Testis (tissue), 2 donors: ENCODE data around the gene NCAM1.

Experiments used
- POLR2A ChIP-seq: fragments of 450-650 bp; IDR thresholded peaks from one replicate; pipeline ENCODE4 v1.6.1; 2017; ENCODE audit warnings: antibody characterized with exemption, mild to moderate bottlenecking, moderate library complexity
- TF ChIP-seq, protein P1 (sequence below), 3 experiments: fragments of 450-650 bp in 2 of 3; fragments of 200-600 bp in 1 of 3; sonication (generic) in 1 of 3; IDR thresholded peaks; one replicate each; pipeline ENCODE4 v1.5.1; 2016 to 2019; ENCODE audit warnings: antibody characterized with exemption in 3 of 3, mild to moderate bottlenecking in 2 of 3, moderate library complexity in 1 of 3

DNA sequence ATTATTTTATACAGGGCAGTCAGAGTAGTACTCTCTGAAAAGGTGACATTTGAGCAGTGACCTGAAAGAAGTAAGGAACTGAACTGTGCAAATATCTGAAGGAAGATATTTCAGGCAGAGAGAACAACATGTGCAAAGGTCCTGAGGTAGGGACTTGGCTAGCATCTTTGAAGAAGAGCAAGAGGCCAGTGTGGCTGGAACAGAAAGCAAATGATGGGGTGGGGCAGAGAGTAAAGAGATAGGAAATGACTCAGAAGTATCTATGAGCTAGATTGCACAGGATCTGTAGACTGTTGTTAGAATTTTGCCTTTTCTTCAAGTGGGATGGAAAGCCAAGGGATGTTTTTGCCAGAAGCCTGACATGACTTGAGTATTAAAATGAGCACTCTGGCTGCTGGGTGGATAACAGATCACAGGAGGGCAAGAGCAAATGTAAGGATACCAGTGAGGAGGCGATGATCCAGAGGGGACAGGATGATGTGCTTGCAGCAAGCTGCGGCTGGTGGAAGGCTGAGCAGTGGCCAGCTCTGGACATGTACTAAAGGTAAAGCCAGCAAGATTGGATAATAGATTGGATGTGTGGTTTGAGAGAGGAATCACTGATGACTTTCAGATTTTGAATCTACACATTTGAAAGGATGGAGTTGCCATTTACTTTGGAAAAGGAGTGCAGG lies 320.0 kb downstream of the NCAM1 start:
- TF ChIP-seq, protein P1, sequence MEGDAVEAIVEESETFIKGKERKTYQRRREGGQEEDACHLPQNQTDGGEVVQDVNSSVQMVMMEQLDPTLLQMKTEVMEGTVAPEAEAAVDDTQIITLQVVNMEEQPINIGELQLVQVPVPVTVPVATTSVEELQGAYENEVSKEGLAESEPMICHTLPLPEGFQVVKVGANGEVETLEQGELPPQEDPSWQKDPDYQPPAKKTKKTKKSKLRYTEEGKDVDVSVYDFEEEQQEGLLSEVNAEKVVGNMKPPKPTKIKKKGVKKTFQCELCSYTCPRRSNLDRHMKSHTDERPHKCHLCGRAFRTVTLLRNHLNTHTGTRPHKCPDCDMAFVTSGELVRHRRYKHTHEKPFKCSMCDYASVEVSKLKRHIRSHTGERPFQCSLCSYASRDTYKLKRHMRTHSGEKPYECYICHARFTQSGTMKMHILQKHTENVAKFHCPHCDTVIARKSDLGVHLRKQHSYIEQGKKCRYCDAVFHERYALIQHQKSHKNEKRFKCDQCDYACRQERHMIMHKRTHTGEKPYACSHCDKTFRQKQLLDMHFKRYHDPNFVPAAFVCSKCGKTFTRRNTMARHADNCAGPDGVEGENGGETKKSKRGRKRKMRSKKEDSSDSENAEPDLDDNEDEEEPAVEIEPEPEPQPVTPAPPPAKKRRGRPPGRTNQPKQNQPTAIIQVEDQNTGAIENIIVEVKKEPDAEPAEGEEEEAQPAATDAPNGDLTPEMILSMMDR (IDR thresholded peaks at IDR 0.05), result no peak
- no peak for TF ChIP-seq POLR2A
